NCI-H2081 treated with DMSO at 0.1 percent for 48 hours (cell line): Measurements from ENCODE around the gene ELAVL1.

Experiments used
- DNase-seq: peaks from one replicate; lab custom pipeline; 2025; lab: John Stamatoyannopoulos, UW

Gene ELAVL1

DNA sequence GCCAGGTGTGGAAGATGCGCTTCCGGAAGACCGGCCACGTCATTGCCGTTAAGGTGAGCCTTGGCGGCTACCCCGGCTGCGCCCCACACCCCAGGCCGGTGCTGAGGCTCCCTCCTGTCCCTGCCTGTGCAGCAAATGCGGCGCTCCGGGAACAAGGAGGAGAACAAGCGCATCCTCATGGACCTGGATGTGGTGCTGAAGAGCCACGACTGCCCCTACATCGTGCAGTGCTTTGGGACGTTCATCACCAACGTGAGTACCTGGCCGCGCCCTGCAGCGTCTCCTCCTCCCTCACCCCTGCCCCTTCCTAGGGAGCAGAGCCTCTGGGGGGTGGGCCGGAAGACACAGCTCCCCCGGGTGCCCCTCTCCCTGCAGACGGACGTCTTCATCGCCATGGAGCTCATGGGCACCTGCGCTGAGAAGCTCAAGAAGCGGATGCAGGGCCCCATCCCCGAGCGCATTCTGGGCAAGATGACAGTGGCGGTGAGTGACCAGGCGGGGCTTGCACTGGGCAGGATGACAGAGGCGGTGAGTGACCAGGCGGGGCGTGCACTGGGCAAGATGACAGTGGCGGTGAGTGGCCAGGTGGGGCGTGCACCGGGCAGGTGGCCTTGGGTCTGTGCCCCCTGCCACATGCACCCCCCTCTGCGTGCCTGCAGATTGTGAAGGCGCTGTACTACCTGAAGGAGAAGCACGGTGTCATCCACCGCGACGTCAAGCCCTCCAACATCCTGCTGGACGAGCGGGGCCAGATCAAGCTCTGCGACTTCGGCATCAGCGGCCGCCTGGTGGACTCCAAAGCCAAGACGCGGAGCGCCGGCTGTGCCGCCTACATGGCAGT lies 94.9 kb downstream of the ELAVL1 start:
- DNase-seq, result no peak

DNA sequence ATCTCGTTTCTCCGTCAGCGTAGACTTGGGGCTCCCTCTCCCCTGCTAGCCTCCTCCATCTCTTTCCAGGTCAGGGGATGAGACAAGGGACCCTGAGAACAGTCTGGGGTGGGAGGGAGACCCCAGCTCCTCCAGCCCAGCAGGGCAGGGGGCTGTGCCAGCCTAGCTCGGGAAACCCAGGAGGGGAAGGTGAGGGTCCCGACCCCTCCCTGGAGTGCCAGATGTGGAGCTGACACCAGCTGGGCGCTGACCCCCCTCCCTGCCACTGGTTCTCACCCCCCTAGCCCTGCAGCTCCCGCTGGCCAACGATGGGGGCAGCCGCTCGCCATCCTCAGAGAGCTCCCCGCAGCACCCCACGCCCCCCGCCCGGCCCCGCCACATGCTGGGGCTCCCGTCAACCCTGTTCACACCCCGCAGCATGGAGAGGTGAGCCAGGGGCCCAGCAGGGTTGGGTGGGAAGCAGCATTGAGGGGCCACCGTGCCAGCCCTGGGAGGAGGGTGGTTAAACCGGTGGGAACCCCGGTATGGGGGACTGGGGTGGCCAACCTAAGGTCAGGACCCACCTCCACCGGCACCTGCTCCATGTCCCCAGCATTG lies 95.9 kb downstream of the ELAVL1 start:
- no peak for DNase-seq

DNA sequence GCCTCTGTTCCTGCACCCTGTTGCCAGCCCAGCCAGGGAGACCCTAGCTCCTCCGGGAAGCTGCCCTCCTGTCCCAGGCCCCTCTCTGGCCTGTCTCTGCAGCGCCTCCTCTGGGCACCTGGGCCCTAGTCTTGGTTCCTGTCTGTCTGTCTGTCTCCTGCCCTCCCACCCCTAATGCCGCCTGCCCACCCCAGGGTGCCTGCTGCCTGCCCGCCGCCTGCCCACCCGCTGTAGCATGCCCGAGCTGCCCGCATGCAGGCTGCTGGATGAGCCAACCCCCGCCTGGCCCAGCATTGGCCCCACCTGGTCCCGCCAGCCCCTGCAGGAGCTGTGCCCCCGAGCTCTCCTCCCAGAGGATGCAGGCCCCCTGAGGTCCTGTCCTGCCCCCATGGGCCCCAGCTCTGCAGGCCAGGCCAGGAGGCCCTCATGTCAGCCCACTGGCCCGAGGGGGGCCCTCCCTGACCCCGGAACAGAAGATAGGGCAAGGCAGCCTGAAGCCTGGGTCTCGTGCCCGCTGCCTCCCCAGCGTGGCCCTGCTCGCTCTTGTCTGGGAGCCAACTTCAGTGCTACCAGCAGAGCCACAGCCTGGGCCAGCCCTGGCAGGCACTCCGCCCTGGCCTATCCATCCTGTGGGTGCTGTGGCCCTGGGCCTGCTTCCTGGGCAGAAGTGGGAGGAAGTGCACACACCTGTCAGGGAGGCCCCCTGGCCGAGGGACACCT lies 96.5 kb downstream of the ELAVL1 start:
- no peak for DNase-seq
